Mucosa of stomach (tissue), 1 donor: ENCODE results near the gene SLC16A13.
A peak's percentile ranks its signal among the peaks of the same experiment; 100 is the strongest.
"Not testable (repeated sequence)": the region's sequence is repeated elsewhere in the genome, so short reads cannot be mapped to it uniquely, and the experiment has no call there.

Experiments used
- H3K27me3 ChIP-seq: one replicate; pipeline ENCODE4 v1.7.0; 2013; ENCODE audit warnings: mild to moderate bottlenecking, low read length; ENCODE audit not compliant: control insufficient read depth, insufficient read depth
- H3K36me3 ChIP-seq: one replicate; pipeline ENCODE4 v1.7.0; 2013; ENCODE audit warnings: low read length; ENCODE audit not compliant: control insufficient read depth, insufficient read depth
- H3K4me1 ChIP-seq: one replicate; pipeline ENCODE4 v1.7.0; 2013; ENCODE audit warnings: mild to moderate bottlenecking, low read length; ENCODE audit not compliant: control insufficient read depth, insufficient read depth
- H3K4me3 ChIP-seq: one replicate; pipeline ENCODE4 v1.7.0; 2013; ENCODE audit warnings: low read length
- H3K9ac ChIP-seq: one replicate; pipeline ENCODE4 v1.7.0; 2013; ENCODE audit warnings: mild to moderate bottlenecking, low read length, moderate library complexity
- H3K9me3 ChIP-seq: one replicate; pipeline ENCODE4 v1.7.0; 2013; ENCODE audit warnings: mild to moderate bottlenecking, low read length, moderate library complexity; ENCODE audit not compliant: control insufficient read depth
- donor health status: Pancreatic carcinoma.

The SLC16A13 gene

GRCh38 chr17:7035591-7036368 lies at the start of gene SLC16A13:
SLC16A13 (plus strand) TSS chr17:7036015; CDS start chr17:7036383, 368 bp downstream.
- H3K4me3 ChIP-seq: peak within 1 kb of the TSS; percentile 57
- peak within 1 kb of the TSS; percentile 87 for H3K9ac ChIP-seq

GRCh38 chr17:6986676-6987075 lies 49.1 kb upstream of the SLC16A13 start:
- Histone ChIP-seq H3K9me3 (no peaks in the 10 kb centered on the region), H3K4me3 (no peak overlapping the region), H3K9ac (no peak overlapping the region), H3K27me3 (no peaks in the 10 kb centered on the region), H3K4me1 (no peaks in the 10 kb centered on the region), H3K36me3 (no peaks in the 10 kb centered on the region)

More at GRCh38 chr17:7035591-7036368, at the start of gene SLC16A13:
- H3K4me1 ChIP-seq: peaks cover 12% of the 10 kb centered on the region
- no peaks in the 10 kb centered on the region for H3K9me3 ChIP-seq
- H3K27me3 ChIP-seq: no peaks in the 10 kb centered on the region
- H3K36me3 ChIP-seq: no peaks in the 10 kb centered on the region

GRCh38 chr17:6989779-6990178 lies 46.0 kb upstream of the SLC16A13 start:
- Histone ChIP-seq H3K36me3 (no peaks in the 10 kb centered on the region), H3K4me1 (no peaks in the 10 kb centered on the region), H3K4me3 (no peak overlapping the region), H3K9me3 (no peaks in the 10 kb centered on the region), H3K27me3 (no peaks in the 10 kb centered on the region), H3K9ac (no peak overlapping the region)

GRCh38 chr17:6993613-6994056 lies 42.2 kb upstream of the SLC16A13 start:
- not testable (repeated sequence) for H3K9me3 ChIP-seq, H3K4me3 ChIP-seq, H3K36me3 ChIP-seq, H3K27me3 ChIP-seq, H3K9ac ChIP-seq
- peaks cover 13% of the 10 kb centered on the region for H3K4me1 ChIP-seq

- H3K9ac ChIP-seq: no peak overlapping the region
- no peaks in the 10 kb centered on the region for H3K27me3 ChIP-seq
- H3K36me3 ChIP-seq: no peaks in the 10 kb centered on the region
These were observed 41.7 kb upstream of the SLC16A13 start for GRCh38 chr17:6994118-6994598.

GRCh38 chr17:6994666-6995256 lies 41.1 kb upstream of the SLC16A13 start:
- Histone ChIP-seq H3K9ac (no peak overlapping the region), H3K9me3 (no peaks in the 10 kb centered on the region), H3K27me3 (no peaks in the 10 kb centered on the region), H3K36me3 (no peaks in the 10 kb centered on the region), H3K4me3 (no peak overlapping the region), H3K4me1 (peaks cover 13% of the 10 kb centered on the region)

More at GRCh38 chr17:6994118-6994598, 41.7 kb upstream of the SLC16A13 start:
- Histone ChIP-seq H3K4me3 (no peak overlapping the region), H3K4me1 (peaks cover 13% of the 10 kb centered on the region), H3K9me3 (no peaks in the 10 kb centered on the region)

- peak within 1 kb of the TSS; percentile 22 for H3K9ac ChIP-seq
These were observed 40.1 kb upstream of the SLC16A13 start, which contains the start of gene ALOX12 for GRCh38 chr17:6995500-6996255. ALOX12 (plus strand) TSS chr17:6996049; CDS start chr17:6996118, 69 bp downstream.

GRCh38 chr17:6996256-6997011 lies 39.4 kb upstream of the SLC16A13 start:
- peaks cover 13% of the 10 kb centered on the region for H3K4me1 ChIP-seq
- no peaks in the 10 kb centered on the region for H3K27me3 ChIP-seq
- no peak overlapping the region for H3K9ac ChIP-seq
- no peaks in the 10 kb centered on the region for H3K36me3 ChIP-seq
- no peaks in the 10 kb centered on the region for H3K9me3 ChIP-seq
- H3K4me3 ChIP-seq: peak overlapping the region; percentile 25

More at GRCh38 chr17:6995500-6996255, 40.1 kb upstream of the SLC16A13 start, which contains the start of gene ALOX12:
- Histone ChIP-seq H3K27me3 (no peaks in the 10 kb centered on the region), H3K9me3 (no peaks in the 10 kb centered on the region), H3K4me3 (peak within 1 kb of the TSS; percentile 25), H3K36me3 (no peaks in the 10 kb centered on the region), H3K4me1 (peaks cover 13% of the 10 kb centered on the region)

GRCh38 chr17:6997171-6997570 lies 38.6 kb upstream of the SLC16A13 start:
- no peak overlapping the region for H3K9ac ChIP-seq
- no peaks in the 10 kb centered on the region for H3K27me3 ChIP-seq
- peaks cover 13% of the 10 kb centered on the region for H3K4me1 ChIP-seq
- H3K9me3 ChIP-seq: no peaks in the 10 kb centered on the region
- no peak overlapping the region for H3K4me3 ChIP-seq
- no peaks in the 10 kb centered on the region for H3K36me3 ChIP-seq

GRCh38 chr17:6998855-6999508 lies 36.8 kb upstream of the SLC16A13 start:
- H3K9ac ChIP-seq: no peak overlapping the region
- H3K9me3 ChIP-seq: no peaks in the 10 kb centered on the region
- no peaks in the 10 kb centered on the region for H3K27me3 ChIP-seq
- no peaks in the 10 kb centered on the region for H3K36me3 ChIP-seq
- no peak overlapping the region for H3K4me3 ChIP-seq
- peaks cover 13% of the 10 kb centered on the region for H3K4me1 ChIP-seq
